Esophagus (tissue), 2 donors: ENCODE measurements around the gene BBS2. TPM values are rescaled to one million over a fixed set of nuclear protein-coding genes. Genes with fewer than 3 reads are reported as not detected.

ENCODE experiments used
- H3K27ac ChIP-seq, 2 donors: one replicate each; pipeline ENCODE4 v1.5.1; 2013; ENCODE audit warnings: low read depth in 2 of 2, mild to moderate bottlenecking in 2 of 2, inconsistent platforms in 1 of 2, low read length in 1 of 2, moderate library complexity in 1 of 2
- H3K27me3 ChIP-seq, 2 donors: one replicate each; pipeline ENCODE4 v1.6.1; 2013; ENCODE audit warnings: low read length in 2 of 2, control low read depth in 1 of 2, mild to moderate bottlenecking in 1 of 2; ENCODE audit not compliant: insufficient read depth in 2 of 2, control insufficient read depth in 1 of 2
- H3K36me3 ChIP-seq, 2 donors: one replicate each; pipeline ENCODE4 v1.6.1; 2013; ENCODE audit warnings: low read length in 1 of 2; ENCODE audit not compliant: control insufficient read depth in 2 of 2, insufficient read depth in 2 of 2
- H3K4me1 ChIP-seq, 2 donors: one replicate each; pipeline ENCODE4 v1.6.1; 2013; ENCODE audit warnings: low read length in 1 of 2; ENCODE audit not compliant: control insufficient read depth in 2 of 2, insufficient read depth in 2 of 2
- H3K4me3 ChIP-seq, 2 donors: one replicate each; pipeline ENCODE4 v1.5.1; 2013; ENCODE audit warnings: low read length in 2 of 2, mild to moderate bottlenecking in 2 of 2, low read depth in 1 of 2, moderate library complexity in 1 of 2
- H3K9me3 ChIP-seq, 2 donors: one replicate each; pipeline ENCODE4 v1.6.1; 2013; ENCODE audit warnings: mild to moderate bottlenecking in 2 of 2, low read depth in 1 of 2, low read length in 1 of 2, moderate library complexity in 1 of 2; ENCODE audit not compliant: control insufficient read depth in 2 of 2, insufficient read depth in 1 of 2
- WGBS, 2 donors: extraction: QIAGEN DNeasy Blood & Tissue Kit; methylation state at CpG; one replicate each; pipeline ENCODE4 v1.1.7; 2013; 5-methylcytosine and 5-hydroxymethylcytosine counted together
- polyA plus RNA-seq, 2 donors: library from polyadenylated mRNA; stranded (reverse); fragments of 200-250 nt; gene quantifications; one replicate each; pipeline ENCODE4 v1.2.3, GENCODE V29; 2013
- donor health status: healthy with polysubstance abuse.
- donor health status: Bipolar disorder and iron deficiency.

The BBS2 gene
- polyA plus RNA-seq, 2 donors: 24.2 to 29.0 TPM

DNA sequence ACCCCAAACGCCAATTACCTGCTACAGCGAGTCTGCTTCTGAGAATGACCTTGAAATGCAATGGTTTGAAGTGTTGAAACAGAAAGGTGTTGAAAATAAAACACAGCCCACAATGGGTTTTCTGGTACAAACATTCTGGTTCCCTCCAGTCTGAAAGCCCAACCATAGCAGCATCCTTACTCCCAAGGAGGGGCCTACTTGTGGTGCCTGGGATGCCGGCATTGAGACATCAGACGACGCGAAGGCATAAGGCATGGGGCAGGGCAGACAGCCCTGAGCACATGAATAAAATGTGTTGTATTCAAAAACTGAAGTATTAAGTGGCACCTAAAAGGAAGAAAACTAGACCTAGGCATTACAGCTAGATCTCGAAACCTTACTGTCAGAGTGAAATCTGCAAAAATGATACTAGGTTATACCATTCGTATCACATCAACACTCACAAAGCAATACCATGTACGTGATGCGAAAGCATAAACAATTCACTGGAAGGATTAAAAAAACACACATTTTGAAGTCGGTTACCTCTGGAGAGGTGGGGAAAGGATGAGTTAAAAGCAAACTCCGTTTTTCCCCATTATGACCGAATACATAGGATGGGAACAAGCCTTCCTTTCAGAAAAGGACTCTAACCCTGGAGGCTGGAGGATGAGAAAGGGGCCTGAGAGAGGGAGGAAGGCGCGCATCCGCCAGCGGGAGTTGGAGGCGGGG lies 69.4 kb downstream of the BBS2 start:
- Histone ChIP-seq H3K9me3 (no peaks in the 10 kb centered on the region), H3K36me3 (peaks cover 0 to 7% of the 10 kb centered on the region in 2 donors), H3K27ac (peak overlapping the region; percentile 86 to 91), H3K4me3 (peak overlapping the region; percentile 94 to 98), H3K27me3 (no peaks in the 10 kb centered on the region), H3K4me1 (peaks cover 2 to 7% of the 10 kb centered on the region in 2 donors)
- 5 to 6% methylated on average over 18 of the region's 18 CpGs for whole genome bisulfite sequencing, 2 donors

DNA sequence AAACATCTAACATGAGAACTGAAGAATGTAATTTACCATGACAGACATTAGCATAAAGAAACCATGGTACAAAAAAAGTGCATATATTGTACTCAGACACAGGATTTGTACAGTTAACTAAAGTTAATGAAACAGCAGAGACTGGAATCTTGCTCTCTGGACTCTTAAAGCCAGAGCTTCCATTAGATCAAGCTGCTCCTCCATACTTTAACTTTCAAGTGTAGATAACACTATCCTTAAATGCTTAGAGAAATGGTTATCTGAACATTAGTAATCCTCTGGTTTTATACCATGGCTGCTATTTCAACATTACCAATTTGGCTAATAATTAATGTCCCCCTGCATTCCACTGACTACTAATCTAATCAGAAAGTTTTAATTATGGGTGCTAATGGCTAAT lies 71.8 kb downstream of the BBS2 start:
- H3K4me3 ChIP-seq: no peak overlapping the region
- peaks cover 0 to 2% of the 10 kb centered on the region in 2 donors for H3K36me3 ChIP-seq
- peaks cover 2 to 7% of the 10 kb centered on the region in 2 donors for H3K4me1 ChIP-seq
- no peaks in the 10 kb centered on the region for H3K9me3 ChIP-seq
- H3K27me3 ChIP-seq: no peaks in the 10 kb centered on the region
- H3K27ac ChIP-seq: no peak overlapping the region

DNA sequence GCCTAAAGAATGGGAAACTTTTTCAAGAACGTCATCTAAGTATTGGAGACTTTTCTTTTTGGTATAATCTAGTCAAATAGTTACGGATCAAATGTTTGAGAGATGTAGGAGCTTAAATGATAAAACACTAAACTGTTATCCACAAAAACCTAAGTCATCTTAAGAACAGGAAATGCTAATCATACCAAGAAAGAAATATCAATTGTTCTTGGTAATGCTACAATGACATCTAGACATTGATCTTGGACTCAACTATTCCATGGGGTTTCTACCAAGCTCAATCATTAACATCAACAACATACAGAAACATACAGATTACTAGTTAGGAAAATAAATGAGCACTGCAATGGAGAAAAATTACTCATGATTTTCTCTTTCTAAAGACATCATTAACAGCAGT lies 72.5 kb downstream of the BBS2 start:
- WGBS, 2 donors: 61 to 75% methylated on average over 2 of the region's 2 CpGs
- no peak overlapping the region for H3K27ac ChIP-seq

DNA sequence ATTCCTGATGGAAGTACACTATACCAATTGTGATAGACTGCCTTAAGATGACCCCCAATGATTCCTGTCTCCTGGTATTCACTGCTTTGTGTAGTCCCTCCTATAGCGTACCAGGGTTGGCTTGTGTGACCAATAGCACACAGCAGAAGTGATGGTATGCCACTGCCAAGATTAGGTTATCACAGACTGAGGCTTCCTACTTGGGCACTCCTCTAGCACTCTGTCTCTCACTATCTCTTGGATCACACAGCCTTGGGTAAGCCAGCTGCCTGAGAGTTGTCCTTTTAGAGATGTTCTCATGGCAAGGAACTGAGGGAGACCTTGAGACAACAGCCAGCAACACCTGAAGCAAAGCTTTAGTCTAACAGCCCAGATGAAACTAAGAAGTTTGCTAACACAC lies 81.8 kb downstream of the BBS2 start:
- H3K9me3 ChIP-seq: no peaks in the 10 kb centered on the region
- no peak overlapping the region for H3K4me3 ChIP-seq
- no peaks in the 10 kb centered on the region for H3K27me3 ChIP-seq
- peaks cover 2 to 7% of the 10 kb centered on the region in 2 donors for H3K36me3 ChIP-seq
- no peak overlapping the region for H3K27ac ChIP-seq
- 97 to 98% methylated on average over 1 of the region's 1 CpG for WGBS, 2 donors
- no peaks in the 10 kb centered on the region for H3K4me1 ChIP-seq

More for the DNA sequence above, 72.5 kb downstream of the BBS2 start:
- H3K4me3 ChIP-seq: no peak overlapping the region
- H3K27me3 ChIP-seq: no peaks in the 10 kb centered on the region
- peaks cover 0 to 2% of the 10 kb centered on the region in 2 donors for H3K36me3 ChIP-seq
- peaks cover 2 to 4% of the 10 kb centered on the region in 2 donors for H3K4me1 ChIP-seq
- H3K9me3 ChIP-seq: no peaks in the 10 kb centered on the region

DNA sequence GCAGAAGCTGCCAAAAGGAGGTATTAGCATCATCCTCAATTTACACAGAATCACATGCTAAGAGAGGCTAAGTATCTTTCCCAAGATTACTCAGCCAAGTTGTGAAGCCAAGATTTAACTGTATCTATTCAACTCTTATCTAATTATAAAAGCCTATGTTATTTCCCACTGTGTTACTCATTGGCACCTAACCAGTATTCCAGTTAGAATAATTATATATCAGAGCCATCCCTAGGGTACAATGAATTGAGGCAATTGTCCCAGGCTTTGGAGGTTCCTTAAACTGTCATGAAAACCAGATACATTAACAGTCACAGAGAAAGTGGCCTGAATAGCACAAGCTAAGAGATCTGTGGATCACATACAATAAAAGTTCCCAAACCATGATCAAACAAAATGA lies 83.6 kb downstream of the BBS2 start:
- Histone ChIP-seq H3K9me3 (no peaks in the 10 kb centered on the region), H3K4me3 (no peak overlapping the region), H3K27me3 (no peaks in the 10 kb centered on the region), H3K36me3 (peaks cover 2 to 7% of the 10 kb centered on the region in 2 donors), H3K27ac (no peak overlapping the region), H3K4me1 (no peaks in the 10 kb centered on the region)

Other genes with a start within 250 kb of the BBS2 start
- gene AMFR, start 94.5 kb downstream of the BBS2 start, polyA plus RNA-seq: 10 to 100 TPM; 57.3 to 62.5 TPM
- 10 to 100 TPM; 29.5 to 40.1 TPM for gene NUDT21, start 68.7 kb downstream of the BBS2 start, polyA plus RNA-seq
- 10 to 100 TPM in 1 of 2 donors, 1 to 10 TPM in 1; 9.9 to 16.8 TPM for gene OGFOD1, start 68.5 kb downstream of the BBS2 start, polyA plus RNA-seq
- 1 to 10 TPM; 1.3 to 7.4 TPM for gene MT4, start 45.0 kb upstream of the BBS2 start, polyA plus RNA-seq
- gene MT3, start 69.5 kb upstream of the BBS2 start, polyA plus RNA-seq: under 1 TPM; 0.67 to 0.96 TPM
- 100 to 1,000 TPM; 264 to 473 TPM for gene MT2A, start 88.6 kb upstream of the BBS2 start, polyA plus RNA-seq
- gene MT1E, start 105.8 kb upstream of the BBS2 start, polyA plus RNA-seq: 100 to 1,000 TPM; 232 to 268 TPM
- gene MT1M, start 112.6 kb upstream of the BBS2 start, polyA plus RNA-seq: 1 to 10 TPM; 4.0 to 9.1 TPM
- gene MT1A, start 118.6 kb upstream of the BBS2 start, polyA plus RNA-seq: 10 to 100 TPM in 1 of 2 donors, 1 to 10 TPM in 1; 9.8 to 10.3 TPM
- under 1 TPM in 1 of 2 donors, not detected in 1; 0.68 TPM for gene MT1B, start 131.9 kb upstream of the BBS2 start, polyA plus RNA-seq
- gene MT1F, start 137.9 kb upstream of the BBS2 start, polyA plus RNA-seq: 10 to 100 TPM; 11.0 to 11.2 TPM
- gene MT1G, start 148.0 kb upstream of the BBS2 start, polyA plus RNA-seq: 100 to 1,000 TPM; 459 to 751 TPM
- gene MT1H, start 149.8 kb upstream of the BBS2 start, polyA plus RNA-seq: 10 to 100 TPM; 32.9 to 63.3 TPM
- gene MT1X, start 162.4 kb upstream of the BBS2 start, polyA plus RNA-seq: 1,000 to 10,000 TPM; 1,462 to 1,505 TPM
- gene NUP93, start 210.1 kb upstream of the BBS2 start, polyA plus RNA-seq: 10 to 100 TPM; 36.0 to 38.0 TPM